Subcutaneous adipose tissue (tissue), 4 donors: ENCODE results near the gene FHAD1. TPM values are rescaled to one million over a fixed set of nuclear protein-coding genes. Genes with fewer than 3 reads are reported as not detected.

Experiments used
- CTCF ChIP-seq: fragments of 450-650 bp; IDR thresholded peaks from one replicate; pipeline ENCODE4 v1.5.1; 2016; ENCODE audit warnings: low read depth, mild to moderate bottlenecking, control low read depth, antibody characterized with exemption, moderate library complexity
- total RNA-seq, 4 donors: library from RNA; depleted of rRNA; stranded (reverse); fragments of >200 nt; gene quantifications; one replicate each; pipeline ENCODE4 v1.1.0, GENCODE V29; 2016

Gene FHAD1
- total RNA-seq, 4 donors from 2014 or later, result 1.1 to 1.7 TPM; not detected in 2

- TF ChIP-seq CTCF, result no peak
Observed at GRCh38 chr1:15370781-15371520, 123.9 kb downstream of the FHAD1 start.

GRCh38 chr1:15371610-15372545, 124.9 kb downstream of the FHAD1 start:
- no peak for TF ChIP-seq CTCF

GRCh38 chr1:15378729-15379128, 131.7 kb downstream of the FHAD1 start:
- no peak for TF ChIP-seq CTCF

- TF ChIP-seq CTCF, result no peak
Observed at GRCh38 chr1:15380601-15381508, 133.8 kb downstream of the FHAD1 start.

- TF ChIP-seq CTCF, result no peak
Observed at GRCh38 chr1:15381805-15382204, 134.8 kb downstream of the FHAD1 start.

GRCh38 chr1:15382601-15383518, 135.8 kb downstream of the FHAD1 start:
- TF ChIP-seq CTCF, result no peak
